Spleen (tissue), 11 donors: ENCODE measurements around the gene LTBP1. TPM values are rescaled to one million over a fixed set of nuclear protein-coding genes. Genes with fewer than 3 reads are reported as not detected.

Source experiments
- DNase-seq: peaks from one replicate; pipeline ENCODE4 v3.0.0-alpha.2; 2020
- H3K27ac ChIP-seq, 8 donors: fragments of 200-600 bp; sonication (generic) in 7 of 8; 1 replicate in 4 of 8; 2 replicates in 4 of 8; pipeline versions ENCODE4 v1.5.0 to v1.8.0; 2016 to 2021; ENCODE audit warnings: inconsistent platforms in 4 of 8, mild to moderate bottlenecking in 4 of 8, moderate library complexity in 1 of 8
- H3K27me3 ChIP-seq, 7 donors: fragments of 200-600 bp; sonication (generic) in 6 of 7; replicated peaks in 1 of 7; 1 replicate in 4 of 7; 2 replicates in 3 of 7; pipeline versions ENCODE4 v1.5.0 to v1.8.0; 2016 to 2021; ENCODE audit warnings: inconsistent platforms in 3 of 7, mild to moderate bottlenecking in 1 of 7
- H3K36me3 ChIP-seq, 6 donors: fragments of 200-600 bp; sonication (generic) in 5 of 6; 1 replicate in 4 of 6; 2 replicates in 2 of 6; pipeline versions ENCODE4 v1.5.0 to v1.8.0; 2016 to 2021; ENCODE audit warnings: inconsistent platforms in 2 of 6
- H3K4me1 ChIP-seq, 6 donors: fragments of 200-600 bp; sonication (generic) in 5 of 6; 1 replicate in 3 of 6; 2 replicates in 3 of 6; pipeline versions ENCODE4 v1.5.0 to v1.8.0; 2016 to 2021; ENCODE audit warnings: inconsistent platforms in 3 of 6
- H3K4me3 ChIP-seq, 8 donors: fragments of 200-600 bp; sonication (generic) in 7 of 8; 1 replicate in 4 of 8; 2 replicates in 4 of 8; pipeline versions ENCODE4 v1.5.0 to v1.8.0; 2016 to 2021; ENCODE audit warnings: inconsistent platforms in 4 of 8, mild to moderate bottlenecking in 4 of 8, moderate library complexity in 2 of 8
- H3K9me3 ChIP-seq, 8 donors: fragments of 200-600 bp; sonication (generic) in 7 of 8; 1 replicate in 4 of 8; 2 replicates in 4 of 8; pipeline versions ENCODE4 v1.5.0 to v1.8.0; 2016 to 2021; ENCODE audit warnings: inconsistent platforms in 4 of 8
- CTCF ChIP-seq, 11 experiments: fragments of 200-600 bp in 7 of 11; fragments of 450-650 bp in 4 of 11; sonication (generic) in 4 of 11; IDR thresholded peaks in 8 of 11; conservative IDR thresholded peaks in 3 of 11; 1 replicate in 7 of 11; 2 replicates in 4 of 11; pipeline versions ENCODE4 v1.4.0 to v1.8.0; 2016 to 2021; ENCODE audit warnings: antibody characterized with exemption in 11 of 11, inconsistent platforms in 4 of 11, mild to moderate bottlenecking in 1 of 11
- POLR2A ChIP-seq, 3 donors: fragments of 450-650 bp; IDR thresholded peaks; one replicate each; pipeline ENCODE4 v1.5.1; 2017; ENCODE audit warnings: antibody characterized with exemption in 3 of 3, mild to moderate bottlenecking in 1 of 3
- POLR2AphosphoS5 ChIP-seq, 3 donors: sonication (generic); formaldehyde crosslinking; IDR thresholded peaks; one replicate each; pipeline ENCODE4 v1.5.1; 2017; ENCODE audit warnings: antibody characterized with exemption in 3 of 3
- WGBS, 5 donors: extraction: QIAGEN DNeasy Blood & Tissue Kit in 3 of 5; methylation state at CpG; one replicate each; pipeline versions ENCODE4 v1.1.5 to v1.1.7; 2013 to 2018; 5-methylcytosine and 5-hydroxymethylcytosine counted together
- intact Hi-C: fragments of 100-400 bp; cut with DNase I; formaldehyde crosslinking; loops from one replicate; pipeline ENCODE4 v1.15.0; 2023; ENCODE audit warnings: low total_unique reads
- polyA plus RNA-seq, 3 donors: library from polyadenylated mRNA; stranded (reverse); fragments of 200-250 nt; gene quantifications; one replicate each; pipeline ENCODE4 v1.2.1, GENCODE V29; 2013
- total RNA-seq, 7 donors: library from RNA; depleted of rRNA in 3 of 7; stranded (reverse); fragments of >200 nt in 3 of 7; fragmentation: NEBNext Ultra II Directional in 4 of 7; extraction: Animal tissue kit (Norgen Biotek cat#: 25700) in 4 of 7; gene quantifications; one replicate each; pipeline versions ENCODE4 v1.1.0 to v1.2.1, GENCODE V29; 2016 to 2021
- donor health status: healthy with polysubstance abuse.
- donor health status: DM: no; HTN: no; CAD: no; lungs with moderate emphysema.
- donor health status: DM: no; HTN: no; CAD: no.
- donor health status: Bipolar disorder and iron deficiency.
- donor health status: healthy.
- donor health status: DM: no; HTN: no; CAD: no.
- donor health status: DM: yes; HTN: yes; CAD: no.

Gene LTBP1
- total and polyA plus RNA-seq, 10 donors: 6.8 to 28.0 (median 13.3) TPM

- Histone ChIP-seq H3K36me3 (no peaks in the 10 kb centered on the region), H3K27me3 (no peaks in the 10 kb centered on the region), H3K4me3 (no peak overlapping the region), H3K9me3 (no peaks in the 10 kb centered on the region), H3K4me1 (peaks cover 0 to 6% (median 0%) of the 10 kb centered on the region in 6 donors), H3K27ac (peak overlapping the region in 2 of 8 donors; percentile 12 to 19)
- no peak for DNase-seq
- no peak for TF ChIP-seq CTCF (IDR thresholded peaks at IDR 0.05 in 8 of 11, conservative IDR thresholded peaks at IDR 0.05 in 3 of 11)
- TF ChIP-seq POLR2A (IDR thresholded peaks at IDR 0.05): no peak
- TF ChIP-seq POLR2AphosphoS5 (IDR thresholded peaks at IDR 0.05): no peak
- 68 to 84% (median 75%) methylated on average over 3 of the region's 3 CpGs for WGBS, 5 donors
- intact Hi-C loops: no loop called here
Measured at GRCh38 chr2:33221046-33221784, 274.5 kb downstream of the LTBP1 start.

- TF ChIP-seq POLR2AphosphoS5 (IDR thresholded peaks at IDR 0.05) (no peak), POLR2A (IDR thresholded peaks at IDR 0.05) (no peak), CTCF (IDR thresholded peaks at IDR 0.05 in 8 of 11, conservative IDR thresholded peaks at IDR 0.05 in 3 of 11) (no peak)
- Histone ChIP-seq H3K27ac (no peak overlapping the region), H3K4me1 (peaks cover 0 to 6% (median 0%) of the 10 kb centered on the region in 6 donors), H3K9me3 (no peaks in the 10 kb centered on the region), H3K4me3 (no peak overlapping the region), H3K36me3 (no peaks in the 10 kb centered on the region), H3K27me3 (no peaks in the 10 kb centered on the region)
- WGBS, 5 donors: 81 to 95% (median 89%) methylated on average over 1 of the region's 1 CpG
- intact Hi-C loops: no loop called here
- DNase-seq: no peak
Measured at GRCh38 chr2:33222309-33222708, 275.6 kb downstream of the LTBP1 start.

GRCh38 chr2:33223856-33224255 is 277.1 kb downstream of the LTBP1 start:
- Histone ChIP-seq H3K36me3 (no peaks in the 10 kb centered on the region), H3K4me1 (peaks cover 0 to 6% (median 0%) of the 10 kb centered on the region in 6 donors), H3K9me3 (no peaks in the 10 kb centered on the region), H3K4me3 (no peak overlapping the region), H3K27ac (no peak overlapping the region), H3K27me3 (no peaks in the 10 kb centered on the region)
- intact Hi-C loops: no loop called here
- DNase-seq: no peak
- TF ChIP-seq CTCF (IDR thresholded peaks at IDR 0.05 in 8 of 11, conservative IDR thresholded peaks at IDR 0.05 in 3 of 11) (no peak), POLR2A (IDR thresholded peaks at IDR 0.05) (no peak)
- 75 to 88% (median 85%) methylated on average over 4 of the region's 4 CpGs for WGBS, 5 donors

GRCh38 chr2:33225350-33225749 is 278.6 kb downstream of the LTBP1 start:
- no peak for DNase-seq
- TF ChIP-seq POLR2AphosphoS5 (IDR thresholded peaks at IDR 0.05): no peak
- TF ChIP-seq POLR2A (IDR thresholded peaks at IDR 0.05): no peak
- TF ChIP-seq CTCF (IDR thresholded peaks at IDR 0.05 in 8 of 11, conservative IDR thresholded peaks at IDR 0.05 in 3 of 11): no peak
- H3K4me3 ChIP-seq: no peak overlapping the region
- WGBS, 5 donors: 81 to 93% (median 81%) methylated on average over 2 of the region's 2 CpGs
- H3K36me3 ChIP-seq: no peaks in the 10 kb centered on the region
- H3K9me3 ChIP-seq: no peaks in the 10 kb centered on the region
- no peaks in the 10 kb centered on the region for H3K27me3 ChIP-seq
- H3K4me1 ChIP-seq: peaks cover 0 to 6% (median 0%) of the 10 kb centered on the region in 6 donors
- H3K27ac ChIP-seq: no peak overlapping the region
- intact Hi-C loops: no loop called here
